Stimulated activated CD4-positive, alpha-beta T cell treated with anti-CD3 and anti-CD28 coated beads, Interleukin-15, amount 100 ng/mL, for 24 hours (primary cell): ENCODE results near the gene B2M.
A peak's percentile ranks its signal among the peaks of the same experiment; 100 is the strongest.
"Not testable (repeated sequence)": the region's sequence is repeated elsewhere in the genome, so short reads cannot be mapped to it uniquely, and the experiment has no call there.

Experiments
- DNase-seq: peaks from one replicate; pipeline ENCODE4 v3.0.0-alpha.2; 2020

Gene B2M

GRCh38 chr15:44700676-44701075, 10.6 kb upstream of the B2M start:
- not testable (repeated sequence) for DNase-seq

GRCh38 chr15:44705986-44706385, 5.3 kb upstream of the B2M start:
- no peak for DNase-seq

DNA sequence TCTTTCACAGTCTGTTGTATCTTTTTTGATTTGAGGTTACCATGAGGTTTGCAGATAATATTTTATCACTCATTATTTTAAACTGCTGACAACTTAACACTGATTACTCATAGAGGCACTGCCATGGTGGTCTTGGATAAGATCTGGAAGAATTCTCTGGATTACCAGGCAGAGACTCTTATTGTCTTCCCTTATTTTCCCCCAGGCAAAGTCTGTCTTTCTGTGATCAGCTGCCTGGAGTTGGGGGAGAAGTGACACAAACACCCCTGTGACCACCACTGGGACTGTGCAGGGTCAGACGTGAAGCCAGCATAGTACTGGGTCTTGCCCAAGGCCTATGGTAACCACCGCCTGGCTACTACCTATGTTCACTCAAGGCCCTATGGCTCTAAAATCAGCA, 4.9 kb upstream of the B2M start:
- DNase-seq, result no peak

DNA sequence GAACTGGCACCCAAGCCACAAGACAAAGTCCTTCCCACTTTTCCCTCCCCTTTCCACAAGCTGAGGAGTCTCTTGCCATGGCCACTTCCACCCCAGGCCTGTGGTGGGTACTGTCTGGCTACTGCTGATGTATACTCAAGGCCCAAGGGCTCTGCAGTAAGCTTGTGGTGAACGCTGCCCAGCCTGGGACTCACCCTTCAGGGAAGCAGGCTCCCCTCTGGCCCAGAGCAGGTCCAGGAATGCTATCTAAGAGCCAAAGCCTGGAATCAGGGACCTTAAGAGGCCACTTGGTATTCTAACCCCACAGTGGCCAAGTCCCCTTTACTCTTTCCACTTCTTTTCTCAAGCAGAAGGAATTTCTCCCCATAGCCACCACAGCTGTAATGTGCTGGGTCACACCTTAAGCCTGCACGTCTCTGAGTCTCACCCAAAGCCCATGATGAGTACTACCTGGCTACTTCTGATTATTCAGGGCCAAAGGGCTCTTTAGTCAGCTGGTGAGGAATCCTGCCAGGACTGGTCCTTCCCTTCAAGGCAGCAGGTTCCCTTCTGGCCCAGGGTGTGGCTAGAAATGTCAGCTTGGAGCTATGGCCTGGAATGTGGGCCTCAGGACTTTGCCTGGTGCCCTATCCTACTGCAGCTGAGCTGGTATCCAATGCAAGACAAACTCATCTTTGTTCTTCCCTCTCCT, 4.2 kb upstream of the B2M start:
- DNase-seq, result no peak

- peak; percentile 60 for DNase-seq
Measured at GRCh38 chr15:44710236-44711095, 851 bp upstream of the B2M start.

DNA sequence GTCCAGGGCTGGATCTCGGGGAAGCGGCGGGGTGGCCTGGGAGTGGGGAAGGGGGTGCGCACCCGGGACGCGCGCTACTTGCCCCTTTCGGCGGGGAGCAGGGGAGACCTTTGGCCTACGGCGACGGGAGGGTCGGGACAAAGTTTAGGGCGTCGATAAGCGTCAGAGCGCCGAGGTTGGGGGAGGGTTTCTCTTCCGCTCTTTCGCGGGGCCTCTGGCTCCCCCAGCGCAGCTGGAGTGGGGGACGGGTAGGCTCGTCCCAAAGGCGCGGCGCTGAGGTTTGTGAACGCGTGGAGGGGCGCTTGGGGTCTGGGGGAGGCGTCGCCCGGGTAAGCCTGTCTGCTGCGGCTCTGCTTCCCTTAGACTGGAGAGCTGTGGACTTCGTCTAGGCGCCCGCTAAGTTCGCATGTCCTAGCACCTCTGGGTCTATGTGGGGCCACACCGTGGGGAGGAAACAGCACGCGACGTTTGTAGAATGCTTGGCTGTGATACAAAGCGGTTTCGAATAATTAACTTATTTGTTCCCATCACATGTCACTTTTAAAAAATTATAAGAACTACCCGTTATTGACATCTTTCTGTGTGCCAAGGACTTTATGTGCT, 527 bp downstream of the B2M start:
- DNase-seq, result peak; percentile 72

GRCh38 chr15:44712346-44713005, 1.2 kb downstream of the B2M start:
- peak; percentile 77 for DNase-seq

- DNase-seq, result no peak
Measured at GRCh38 chr15:44713006-44713966, 2.0 kb downstream of the B2M start.

- no peak for DNase-seq
Measured at GRCh38 chr15:44715142-44715796, 4.0 kb downstream of the B2M start.

DNA sequence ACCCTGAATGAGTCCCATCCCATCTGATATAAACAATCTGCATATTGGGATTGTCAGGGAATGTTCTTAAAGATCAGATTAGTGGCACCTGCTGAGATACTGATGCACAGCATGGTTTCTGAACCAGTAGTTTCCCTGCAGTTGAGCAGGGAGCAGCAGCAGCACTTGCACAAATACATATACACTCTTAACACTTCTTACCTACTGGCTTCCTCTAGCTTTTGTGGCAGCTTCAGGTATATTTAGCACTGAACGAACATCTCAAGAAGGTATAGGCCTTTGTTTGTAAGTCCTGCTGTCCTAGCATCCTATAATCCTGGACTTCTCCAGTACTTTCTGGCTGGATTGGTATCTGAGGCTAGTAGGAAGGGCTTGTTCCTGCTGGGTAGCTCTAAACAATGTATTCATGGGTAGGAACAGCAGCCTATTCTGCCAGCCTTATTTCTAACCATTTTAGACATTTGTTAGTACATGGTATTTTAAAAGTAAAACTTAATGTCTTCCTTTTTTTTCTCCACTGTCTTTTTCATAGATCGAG, 4.5 kb downstream of the B2M start:
- DNase-seq, result no peak

- no peak for DNase-seq
Measured at GRCh38 chr15:44716983-44717602, 5.8 kb downstream of the B2M start.

- no peak for DNase-seq
Measured at GRCh38 chr15:44718180-44718926, 7.0 kb downstream of the B2M start.

DNA sequence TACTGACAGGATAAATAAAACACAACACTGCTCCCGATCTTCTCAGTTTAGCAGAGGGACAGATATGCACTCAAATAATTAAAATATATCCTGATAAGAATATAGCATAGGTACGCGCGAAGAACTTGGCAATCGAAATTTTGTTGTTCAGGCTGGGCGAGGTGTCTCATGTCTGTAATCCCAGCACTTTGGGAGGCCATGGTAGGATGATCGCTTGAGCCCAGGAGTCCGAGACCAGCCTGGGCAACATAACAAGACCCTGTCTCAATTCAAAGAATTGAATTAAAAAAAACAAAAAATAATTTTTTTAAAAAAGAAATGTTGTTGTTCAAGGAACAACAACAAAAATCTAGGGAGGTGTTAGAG, 7.6 kb downstream of the B2M start:
- no peak for DNase-seq

DNA sequence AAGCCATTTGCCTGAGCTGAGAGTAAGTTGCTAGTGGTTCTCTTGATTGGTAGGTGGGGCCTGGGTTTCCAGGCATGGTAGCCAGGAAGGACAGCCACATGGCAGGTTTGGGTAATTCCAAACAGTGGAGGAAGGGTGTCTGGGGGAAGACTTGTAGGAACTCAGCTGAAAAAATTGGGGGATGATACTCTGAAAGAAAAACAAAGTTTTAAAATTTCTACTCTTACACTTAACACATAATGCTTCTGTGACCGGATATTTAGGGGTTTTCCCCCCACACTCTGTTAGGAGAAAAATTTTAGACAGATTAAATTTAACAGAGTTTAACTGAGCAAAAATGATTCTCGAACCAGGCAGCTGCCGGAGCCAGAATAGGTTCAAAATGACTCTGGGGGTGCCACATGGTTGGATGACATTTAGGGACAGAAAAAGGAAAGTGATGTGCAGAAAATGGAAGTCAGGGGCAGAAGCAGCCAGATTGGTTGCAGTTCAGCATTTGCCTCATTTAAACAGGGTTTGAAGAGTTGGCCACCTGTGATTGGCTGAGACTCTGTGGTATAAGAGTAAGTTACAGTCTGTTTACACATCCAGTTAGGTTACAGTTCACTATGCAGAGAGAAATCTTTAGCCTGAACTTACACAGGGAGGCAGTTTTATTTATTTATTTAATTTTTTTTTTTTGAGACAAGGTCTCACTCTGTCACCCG, 8.1 kb downstream of the B2M start:
- peak; percentile 75 for DNase-seq

GRCh38 chr15:44720000-44720435, 8.7 kb downstream of the B2M start:
- DNase-seq, result peak; percentile 53

DNA sequence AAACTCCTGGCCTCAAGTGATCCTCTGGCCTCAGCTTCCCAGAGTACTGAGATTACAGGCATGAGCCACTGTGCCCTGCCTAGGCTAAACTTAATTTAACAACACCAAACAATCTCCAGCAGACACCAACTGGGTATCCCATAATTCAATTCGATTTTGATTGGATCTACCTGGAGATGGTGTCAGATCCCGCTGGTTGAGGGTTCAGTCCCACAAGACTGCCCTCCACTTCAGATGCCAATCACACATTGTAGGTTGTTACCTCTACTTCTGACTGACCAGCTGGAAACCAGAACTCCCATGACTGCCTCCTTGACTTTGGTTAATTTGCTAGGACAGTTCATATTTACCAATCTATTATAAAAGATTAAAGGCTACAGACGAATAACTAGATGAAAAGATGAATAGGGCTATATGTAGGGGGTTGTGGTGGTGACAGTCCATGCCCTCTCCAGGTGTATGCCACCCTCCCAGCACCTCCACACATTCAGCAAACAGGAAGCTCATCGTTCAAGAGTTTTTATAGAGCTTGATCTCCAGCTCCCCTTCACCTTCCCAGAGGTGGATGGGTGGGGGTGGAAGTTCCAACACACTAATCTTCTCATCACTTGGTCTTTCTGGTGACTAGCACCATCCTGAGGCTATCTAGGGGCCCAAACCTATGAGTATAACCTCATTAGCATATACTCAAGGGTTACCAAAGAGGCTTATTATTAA, 9.3 kb downstream of the B2M start:
- no peak for DNase-seq

GRCh38 chr15:44722011-44722410, 10.7 kb downstream of the B2M start:
- no peak for DNase-seq

DNA sequence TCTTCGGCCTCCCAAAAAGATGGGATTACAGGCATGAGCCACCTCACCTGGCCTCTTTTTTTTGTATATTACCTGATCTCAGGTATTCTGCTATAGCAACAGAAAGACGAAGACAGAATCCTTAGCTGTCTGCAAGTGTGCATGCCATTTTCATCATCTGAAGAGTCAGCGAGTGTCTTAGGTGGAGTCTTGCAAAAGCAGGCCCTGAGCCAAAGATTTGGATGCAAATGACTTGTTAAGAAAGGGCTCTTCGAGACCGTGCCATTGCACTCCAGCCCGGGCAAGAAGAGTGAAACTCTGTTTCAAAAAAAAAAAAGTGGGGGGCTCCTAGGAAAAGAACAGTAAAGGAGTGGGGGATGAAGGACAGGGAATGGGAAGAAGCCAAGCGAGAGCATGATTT, 14.8 kb downstream of the B2M start:
- no peak for DNase-seq
